ENCODE measurements around the gene SSX3. TPM values are rescaled to one million over a fixed set of nuclear protein-coding genes. Genes with fewer than 3 reads are reported as not detected.
"Not testable (repeated sequence)": the region's sequence is repeated elsewhere in the genome, so short reads cannot be mapped to it uniquely, and the experiment has no call there.

The SSX3 gene, protein sequence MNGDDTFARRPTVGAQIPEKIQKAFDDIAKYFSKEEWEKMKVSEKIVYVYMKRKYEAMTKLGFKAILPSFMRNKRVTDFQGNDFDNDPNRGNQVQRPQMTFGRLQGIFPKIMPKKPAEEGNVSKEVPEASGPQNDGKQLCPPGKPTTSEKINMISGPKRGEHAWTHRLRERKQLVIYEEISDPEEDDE
- polyA plus RNA-seq (ENCODE audit: insufficient read length in 4 of 4) = not detected

DNA sequence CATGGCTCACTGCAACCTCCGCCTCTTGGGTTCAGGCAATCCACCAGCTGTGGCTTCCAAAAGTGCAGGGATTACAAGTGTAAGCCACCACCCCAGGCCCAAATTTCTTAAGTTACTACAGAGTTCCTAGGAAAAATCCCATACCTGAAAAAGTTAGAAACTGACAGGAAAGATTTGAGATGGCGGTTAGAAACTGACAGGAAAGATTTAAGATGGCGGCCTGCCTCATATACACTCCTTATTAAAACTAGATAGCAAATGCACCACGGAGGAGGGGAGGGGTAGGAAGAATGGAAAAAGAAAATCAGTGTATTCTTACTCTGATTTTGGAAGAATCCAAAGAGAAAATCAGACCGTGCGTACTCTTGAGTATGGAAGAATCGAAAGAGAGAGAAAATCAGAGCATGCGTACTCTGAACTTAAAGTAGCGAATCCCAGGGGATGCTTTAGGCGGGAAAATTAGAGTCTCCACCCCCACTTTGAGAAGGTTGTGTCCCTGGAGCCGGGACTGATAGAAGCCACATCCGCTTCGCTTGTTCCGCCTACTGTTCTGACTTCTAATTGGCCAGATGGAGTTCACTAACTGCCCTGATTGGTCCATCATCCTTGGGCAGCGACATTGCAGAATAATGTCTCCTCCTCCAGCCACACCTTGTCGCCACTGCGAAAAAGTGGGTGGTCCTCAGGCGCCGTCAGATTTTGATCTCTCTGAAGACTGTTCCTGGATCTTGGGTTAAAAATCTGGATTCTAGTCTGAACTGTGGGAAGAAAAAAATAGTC lies at the start of gene SSX3:
Gene SSX3 (minus strand): TSS at position 389 of the 780 bp plus-strand sequence. CDS start 1,454 bp downstream, outside the sequence.
- not testable (repeated sequence) for DNase-seq (ENCODE audit: low read depth in 4 of 4, low spot score in 2 of 4)

DNA sequence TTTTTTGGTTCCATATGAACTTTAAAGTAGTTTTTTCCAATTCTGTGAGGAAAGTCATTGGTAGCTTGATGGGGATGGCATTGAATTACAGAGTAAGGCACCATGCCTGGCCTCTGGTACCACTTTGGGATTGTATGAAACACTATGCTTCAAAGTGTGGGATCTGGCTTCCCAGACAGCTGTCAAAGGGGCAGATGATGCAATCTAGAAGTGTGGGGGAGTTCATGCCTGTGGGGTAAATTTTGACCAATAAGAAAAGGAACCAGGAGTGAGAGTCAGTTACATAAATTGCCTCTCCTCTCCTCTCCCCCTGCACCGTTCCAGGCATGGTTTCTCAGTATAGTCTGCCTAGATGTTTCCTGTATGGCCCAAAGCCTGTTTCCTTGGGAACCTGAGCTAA lies 41.3 kb upstream of the SSX3 start:
- DNase-seq (ENCODE audit: low read depth in 4 of 4, low spot score in 2 of 4) = not testable (repeated sequence)

DNA sequence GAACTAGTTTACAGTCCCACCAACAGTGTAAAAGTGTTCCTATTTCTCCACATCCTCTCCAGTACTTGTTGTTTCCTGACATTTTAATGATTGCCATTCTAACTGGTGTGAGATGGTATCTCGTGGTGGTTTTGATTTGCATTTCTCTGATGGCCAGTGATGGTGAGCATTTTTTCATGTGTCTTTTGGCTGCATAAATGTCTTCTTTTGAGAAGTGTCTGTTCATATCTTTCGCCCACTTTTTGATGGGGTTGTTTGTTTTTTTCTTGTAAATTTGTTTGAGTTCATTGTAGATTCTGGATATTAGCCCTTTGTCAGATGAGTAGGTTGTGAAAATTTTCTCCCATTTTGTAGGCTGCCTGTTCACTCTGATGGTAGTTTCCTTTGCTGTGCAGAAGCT lies 40.4 kb upstream of the SSX3 start:
- DNase-seq (ENCODE audit: low read depth in 4 of 4, low spot score in 2 of 4) = not testable (repeated sequence)

DNA sequence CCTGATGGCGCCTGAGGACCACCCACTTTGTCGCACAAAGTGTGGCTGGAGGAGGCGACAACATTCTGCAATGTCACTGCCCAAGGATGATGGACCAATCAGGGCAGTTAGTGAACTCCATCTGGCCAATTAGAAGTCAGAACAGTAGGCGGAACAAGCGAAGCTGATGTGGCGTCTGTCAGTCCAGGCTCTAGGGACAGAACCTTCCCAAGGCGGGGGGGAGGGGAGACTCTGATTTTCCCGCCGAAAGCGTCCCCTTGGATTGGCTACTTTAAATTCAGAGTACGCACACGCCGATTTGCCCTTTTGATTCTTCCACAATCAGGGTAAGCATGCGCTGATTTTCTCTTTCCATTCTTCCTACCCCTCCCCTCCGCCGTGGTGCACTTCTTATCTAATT lies 26.7 kb upstream of the SSX3 start, which contains the start of gene SSX4:
Gene SSX4 (plus strand): TSS at position 301 of the 400 bp plus-strand sequence. CDS start 515 bp downstream, outside the sequence.
- not testable (repeated sequence) for DNase-seq (ENCODE audit: low read depth in 4 of 4, low spot score in 2 of 4)

DNA sequence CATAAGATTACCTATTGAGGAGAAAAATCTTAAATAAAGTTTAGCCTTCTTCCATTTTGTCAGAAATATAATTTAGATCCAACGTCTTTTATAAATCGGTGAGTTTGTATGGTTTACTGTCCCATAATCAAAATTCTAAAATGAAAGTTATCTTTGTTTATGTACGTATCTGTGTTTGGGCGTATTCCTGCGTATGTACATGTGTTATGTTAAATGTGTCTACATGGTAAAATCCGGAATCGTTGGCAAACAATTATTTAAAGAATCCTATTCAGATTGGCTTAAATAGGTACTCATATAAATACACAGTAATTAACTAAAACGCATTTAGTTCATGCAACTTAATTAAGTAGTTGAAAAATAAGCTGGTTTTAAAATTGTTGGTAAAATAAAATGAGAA lies 13.9 kb upstream of the SSX3 start:
- DNase-seq (ENCODE audit: low read depth in 4 of 4, low spot score in 2 of 4) = not testable (repeated sequence)

DNA sequence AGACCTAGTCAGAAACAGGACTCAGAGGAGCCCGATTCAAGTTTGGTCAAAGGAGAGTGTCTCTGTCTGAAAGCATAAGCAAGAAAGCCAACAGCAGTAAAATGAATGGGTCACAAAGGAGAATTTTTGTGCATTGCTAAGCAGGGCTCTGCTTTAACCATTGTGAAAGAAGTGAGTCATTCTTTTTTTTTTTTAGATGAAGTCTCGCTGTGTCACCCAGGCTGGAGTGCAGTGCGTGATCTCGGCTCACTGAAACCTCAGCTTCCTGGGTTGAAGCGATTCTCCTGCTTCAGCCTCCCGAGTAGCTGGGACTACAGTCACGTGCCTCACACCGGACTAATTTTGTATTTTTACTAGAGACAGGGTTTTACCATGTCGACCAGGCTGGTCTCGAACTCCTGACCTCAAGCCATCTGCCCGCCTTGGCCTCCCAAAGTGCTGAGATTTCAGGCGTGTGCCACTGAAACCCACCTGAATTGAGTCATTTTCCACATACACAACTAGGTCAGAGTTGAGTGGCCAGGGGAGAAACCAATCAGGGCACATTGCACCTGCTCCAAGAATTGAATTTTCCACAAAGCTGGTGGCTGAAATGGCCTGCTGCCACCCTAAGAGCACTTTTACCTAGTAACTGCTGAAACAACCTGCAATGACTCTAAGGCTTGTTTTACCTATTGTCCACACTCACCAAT lies 11.4 kb upstream of the SSX3 start:
- not testable (repeated sequence) for DNase-seq (ENCODE audit: low read depth in 4 of 4, low spot score in 2 of 4)

DNA sequence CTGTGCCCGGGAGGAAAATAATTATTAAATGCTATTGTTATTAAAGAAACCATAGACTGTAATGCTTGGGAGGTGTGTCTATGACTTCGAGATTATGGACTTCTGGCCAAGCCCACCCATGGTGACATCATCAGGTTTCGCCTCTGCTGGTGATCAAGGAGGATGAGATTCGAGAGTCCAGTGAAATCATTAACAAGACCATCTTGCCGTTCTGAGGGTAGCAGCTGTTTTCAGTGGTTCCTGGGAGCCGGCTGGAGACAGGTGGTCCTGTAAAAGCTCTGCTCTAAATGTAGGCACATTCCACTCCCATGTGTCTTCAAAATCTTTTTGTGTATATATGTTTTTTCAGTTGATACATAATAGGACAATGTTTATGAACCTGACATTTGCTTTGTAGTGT lies 2.8 kb upstream of the SSX3 start:
- not testable (repeated sequence) for DNase-seq (ENCODE audit: low read depth in 4 of 4, low spot score in 2 of 4)

DNA sequence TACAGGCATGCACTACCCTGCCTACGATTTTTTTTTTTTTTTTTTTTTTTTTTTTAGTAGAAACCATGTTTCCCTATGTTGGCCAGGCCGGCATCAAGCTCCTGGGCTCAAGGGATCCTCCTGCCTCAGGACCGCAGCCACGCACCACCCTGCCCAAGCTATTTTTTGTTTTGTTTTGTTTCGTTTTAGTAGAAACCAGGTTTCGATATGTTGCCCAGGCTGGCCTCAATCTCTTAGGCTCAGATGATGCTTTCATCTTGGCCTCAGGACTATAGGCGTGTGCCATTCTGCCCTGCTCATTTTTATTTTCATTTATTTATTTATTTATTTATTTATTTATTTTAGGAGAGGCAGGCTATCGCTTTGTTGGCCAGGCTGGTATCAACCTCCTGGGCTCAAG lies 1.2 kb upstream of the SSX3 start:
- no peak for DNase-seq (ENCODE audit: low read depth in 4 of 4, low spot score in 2 of 4)

DNA sequence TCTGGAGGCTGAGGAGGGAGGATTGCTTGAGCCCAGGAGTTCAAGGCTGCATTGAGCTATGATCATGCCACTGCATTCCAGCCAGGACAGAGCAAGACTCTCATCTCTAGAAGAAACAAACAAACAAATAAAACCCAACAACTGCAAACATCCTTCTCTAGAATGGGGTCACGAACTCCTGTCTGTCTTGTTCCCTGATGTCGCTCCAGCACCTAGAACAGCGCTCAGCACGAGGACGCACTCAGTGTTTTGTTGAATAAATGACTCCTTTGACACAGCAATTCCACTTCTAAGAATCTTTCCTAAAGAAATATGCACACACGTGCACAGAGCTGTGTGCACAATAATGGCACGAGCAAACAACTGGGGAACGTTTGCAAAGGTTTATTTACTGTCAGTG lies 10.4 kb downstream of the SSX3 start:
- not testable (repeated sequence) for DNase-seq (ENCODE audit: low read depth in 4 of 4, low spot score in 2 of 4)

DNA sequence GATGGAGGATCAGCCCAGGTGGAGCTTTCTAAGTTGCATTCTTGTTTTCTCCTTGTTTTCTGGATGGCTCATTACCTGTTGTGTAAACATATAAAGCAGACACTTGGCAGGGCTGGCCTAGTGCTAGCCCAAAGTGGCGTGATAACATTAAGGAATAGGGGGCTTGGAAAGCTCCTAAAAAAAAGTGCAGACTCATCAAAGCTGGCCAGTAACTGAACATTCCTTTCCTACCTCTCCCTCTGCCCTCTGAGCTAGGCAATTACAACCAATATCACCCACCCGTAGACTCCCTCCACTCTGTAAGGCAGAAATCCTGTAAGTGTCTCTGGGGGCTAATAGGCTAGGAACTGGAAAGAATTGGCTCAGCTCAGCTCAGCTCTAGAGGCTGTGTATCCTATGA lies 42.5 kb downstream of the SSX3 start:
- DNase-seq (ENCODE audit: low read depth in 4 of 4, low spot score in 2 of 4) = not testable (repeated sequence)

DNA sequence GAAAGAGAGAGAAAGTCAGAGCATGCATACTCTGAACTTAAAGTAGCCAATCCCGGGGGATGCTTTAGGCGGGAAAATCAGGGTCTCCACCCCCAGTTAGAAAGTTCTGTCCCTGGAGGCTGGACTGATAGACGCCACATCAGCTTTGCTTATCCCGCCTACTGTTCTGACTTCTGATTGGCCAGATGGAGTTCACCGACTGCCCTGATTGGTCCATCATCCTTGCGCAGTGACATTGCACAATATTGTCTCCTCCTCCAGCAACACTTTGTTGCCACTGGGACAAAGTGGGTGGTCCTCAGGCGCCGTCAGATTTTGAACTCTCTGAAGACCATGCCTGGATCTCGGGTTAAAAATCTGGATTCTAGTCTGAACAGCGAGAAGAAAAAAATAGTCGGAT lies 50.3 kb downstream of the SSX3 start:
- no peak for DNase-seq (ENCODE audit: low read depth in 4 of 4, low spot score in 2 of 4)

Other genes starting within 250 kb of the SSX3 start
- gene SPACA5B, start 226.1 kb downstream of the SSX3 start, polyA plus RNA-seq (ENCODE audit: insufficient read length in 4 of 4) = under 1 TPM in 1 of 4 donors, not detected in 3; 0.58 TPM
- not detected for gene SSX5, start 159.9 kb downstream of the SSX3 start, polyA plus RNA-seq (ENCODE audit: insufficient read length in 4 of 4)
- gene SSX1, start 101.3 kb downstream of the SSX3 start, polyA plus RNA-seq (ENCODE audit: insufficient read length in 4 of 4) = not detected
- gene SSX4, start 26.8 kb upstream of the SSX3 start, polyA plus RNA-seq (ENCODE audit: insufficient read length in 4 of 4) = not detected
- gene SSX4B, start 55.3 kb upstream of the SSX3 start, polyA plus RNA-seq (ENCODE audit: insufficient read length in 4 of 4) = not detected
- gene SLC38A5, start 113.6 kb upstream of the SSX3 start, polyA plus RNA-seq (ENCODE audit: insufficient read length in 4 of 4) = 1 to 10 TPM; 3.4 to 7.3 (median 5.1) TPM
- 10 to 100 TPM; 33.7 to 46.1 (median 37.9) TPM for gene FTSJ1, start 119.5 kb upstream of the SSX3 start, polyA plus RNA-seq (ENCODE audit: insufficient read length in 4 of 4)
- 10 to 100 TPM in 1 of 4 donors, 1 to 10 TPM in 3; 6.6 to 11.0 (median 9.0) TPM for gene PORCN, start 152.3 kb upstream of the SSX3 start, polyA plus RNA-seq (ENCODE audit: insufficient read length in 4 of 4)
- gene EBP, start 165.1 kb upstream of the SSX3 start, polyA plus RNA-seq (ENCODE audit: insufficient read length in 4 of 4) = 10 to 100 TPM; 69.2 to 76.6 (median 73.7) TPM
- gene TBC1D25, start 183.0 kb upstream of the SSX3 start, polyA plus RNA-seq (ENCODE audit: insufficient read length in 4 of 4) = 10 to 100 TPM in 3 of 4 donors, 1 to 10 TPM in 1; 8.8 to 11.6 (median 10.9) TPM
- gene RBM3, start 217.8 kb upstream of the SSX3 start, polyA plus RNA-seq (ENCODE audit: insufficient read length in 4 of 4) = 100 to 1,000 TPM; 260 to 365 (median 314) TPM
- 100 to 1,000 TPM; 122 to 154 (median 140) TPM for gene WDR13, start 240.8 kb upstream of the SSX3 start, polyA plus RNA-seq (ENCODE audit: insufficient read length in 4 of 4)